ENCODE measurements around the gene SHANK1.
A peak's percentile ranks its signal among the peaks of the same experiment; 100 is the strongest.

The SHANK1 gene

GRCh38 chr19:50679177-50680125 is 40.2 kb downstream of the SHANK1 start:
- DNase-seq = no peak

DNA sequence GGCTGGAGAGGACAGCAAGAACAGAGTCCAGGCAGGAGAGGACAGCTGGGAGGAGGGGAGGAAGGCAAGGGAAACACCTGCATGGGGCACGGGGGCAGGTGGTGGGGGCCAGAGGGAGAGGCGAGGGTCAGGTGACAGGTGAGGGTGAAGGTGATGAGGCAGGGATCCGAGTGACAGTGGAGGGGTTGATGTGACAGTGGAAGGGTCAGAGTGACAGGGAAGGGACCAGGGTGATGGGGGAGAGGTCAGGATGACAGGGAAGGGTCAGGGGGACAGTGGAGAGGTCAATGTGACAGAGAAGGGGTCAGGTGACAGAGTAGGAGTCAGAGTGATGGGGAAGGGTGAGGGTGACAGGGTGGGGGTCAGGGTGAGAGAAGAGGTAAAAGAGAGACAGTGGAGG is 41.3 kb downstream of the SHANK1 start:
- DNase-seq = no peak

- DNase-seq = no peak
Observed at GRCh38 chr19:50677636-50678035, 42.0 kb downstream of the SHANK1 start.

GRCh38 chr19:50676625-50677197 is 42.9 kb downstream of the SHANK1 start:
- no peak for DNase-seq

DNA sequence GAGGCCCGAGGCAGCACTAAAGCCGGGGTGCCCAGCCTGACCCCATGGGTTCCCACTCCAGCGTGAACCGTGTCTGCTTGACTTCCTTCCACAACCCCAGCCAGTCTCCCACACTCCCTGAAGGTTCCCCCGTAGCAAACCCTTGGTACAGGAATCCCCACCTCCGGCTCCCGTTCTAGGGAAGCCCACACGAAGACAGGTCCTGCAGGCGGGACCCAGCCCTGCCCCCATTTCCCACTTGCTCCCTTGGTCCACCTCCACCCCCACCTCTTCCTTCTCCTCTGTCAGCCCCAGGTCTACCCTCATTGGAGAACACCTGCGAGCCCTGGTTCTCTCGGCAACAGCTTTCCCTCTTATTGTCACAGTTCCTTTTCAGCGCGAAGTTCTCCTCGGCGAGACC is 46.5 kb downstream of the SHANK1 start:
- no peak for DNase-seq

GRCh38 chr19:50670102-50670380 is 49.6 kb downstream of the SHANK1 start:
- DNase-seq = no peak

GRCh38 chr19:50669302-50670101 is 50.1 kb downstream of the SHANK1 start:
- no peak for DNase-seq

DNA sequence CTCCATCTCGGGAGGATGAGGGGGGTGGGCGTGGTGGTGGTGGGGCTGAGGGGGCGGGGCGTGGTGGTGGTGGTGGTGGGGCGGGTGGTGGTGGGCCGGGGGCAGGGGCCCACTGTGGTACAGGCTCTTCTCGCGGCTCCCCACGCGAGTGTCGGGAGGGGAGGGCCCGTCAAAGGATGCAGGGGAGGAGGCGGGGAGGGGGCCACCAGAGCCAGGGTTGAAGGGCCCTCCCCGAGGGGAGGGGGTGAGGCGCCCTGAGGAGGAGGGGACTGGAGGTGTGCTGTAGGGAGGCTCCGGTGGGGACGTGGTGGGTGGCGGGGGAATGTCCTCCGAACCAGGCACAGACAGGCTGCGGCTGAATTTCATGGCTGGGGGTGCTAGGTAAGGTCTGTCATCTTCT is 50.7 kb downstream of the SHANK1 start:
- no peak for DNase-seq

DNA sequence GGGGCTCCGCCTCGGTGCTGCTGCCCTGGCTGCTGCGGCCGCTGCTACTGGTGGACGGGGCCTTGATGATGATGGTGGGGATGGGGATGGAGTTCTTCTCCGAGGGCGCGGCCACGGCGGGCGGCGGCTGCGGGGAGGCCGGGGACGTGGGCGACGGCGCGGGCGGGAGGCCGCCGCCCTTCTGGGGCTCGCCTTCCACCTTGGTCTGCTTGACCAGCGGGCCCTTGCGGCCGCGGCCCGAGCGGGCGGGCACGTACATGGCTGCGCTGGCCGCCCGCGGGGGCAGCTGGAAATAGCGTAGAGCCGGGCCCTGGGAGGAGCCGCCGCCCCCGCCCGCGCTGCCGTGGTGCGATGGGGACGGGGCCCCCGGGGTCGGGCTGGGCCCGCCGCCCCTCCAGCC is 51.2 kb downstream of the SHANK1 start:
- DNase-seq = no peak

- DNase-seq = no peak
Observed at GRCh38 chr19:50667759-50668231, 51.8 kb downstream of the SHANK1 start.

- DNase-seq = no peak
Observed at GRCh38 chr19:50667177-50667758, 52.3 kb downstream of the SHANK1 start.

- no peak for DNase-seq
Observed at GRCh38 chr19:50666346-50667176, 53.0 kb downstream of the SHANK1 start.

GRCh38 chr19:50664204-50664603 is 55.4 kb downstream of the SHANK1 start:
- DNase-seq = no peak

DNA sequence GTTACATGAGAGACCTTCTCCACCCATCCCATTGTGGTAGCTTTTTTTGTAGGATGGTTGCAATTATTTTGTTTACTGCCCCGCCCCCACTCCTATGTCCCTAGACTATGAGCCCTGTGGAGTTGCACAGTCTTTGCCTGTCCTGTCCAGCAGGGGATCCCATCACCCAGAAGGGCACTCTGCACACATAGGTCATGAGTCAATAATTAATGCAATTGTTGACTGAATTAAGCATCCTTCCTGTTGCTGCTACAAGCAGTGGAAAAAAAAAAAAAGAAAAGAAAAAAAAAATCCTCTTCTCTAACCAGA is 56.2 kb downstream of the SHANK1 start:
- DNase-seq = no peak

DNA sequence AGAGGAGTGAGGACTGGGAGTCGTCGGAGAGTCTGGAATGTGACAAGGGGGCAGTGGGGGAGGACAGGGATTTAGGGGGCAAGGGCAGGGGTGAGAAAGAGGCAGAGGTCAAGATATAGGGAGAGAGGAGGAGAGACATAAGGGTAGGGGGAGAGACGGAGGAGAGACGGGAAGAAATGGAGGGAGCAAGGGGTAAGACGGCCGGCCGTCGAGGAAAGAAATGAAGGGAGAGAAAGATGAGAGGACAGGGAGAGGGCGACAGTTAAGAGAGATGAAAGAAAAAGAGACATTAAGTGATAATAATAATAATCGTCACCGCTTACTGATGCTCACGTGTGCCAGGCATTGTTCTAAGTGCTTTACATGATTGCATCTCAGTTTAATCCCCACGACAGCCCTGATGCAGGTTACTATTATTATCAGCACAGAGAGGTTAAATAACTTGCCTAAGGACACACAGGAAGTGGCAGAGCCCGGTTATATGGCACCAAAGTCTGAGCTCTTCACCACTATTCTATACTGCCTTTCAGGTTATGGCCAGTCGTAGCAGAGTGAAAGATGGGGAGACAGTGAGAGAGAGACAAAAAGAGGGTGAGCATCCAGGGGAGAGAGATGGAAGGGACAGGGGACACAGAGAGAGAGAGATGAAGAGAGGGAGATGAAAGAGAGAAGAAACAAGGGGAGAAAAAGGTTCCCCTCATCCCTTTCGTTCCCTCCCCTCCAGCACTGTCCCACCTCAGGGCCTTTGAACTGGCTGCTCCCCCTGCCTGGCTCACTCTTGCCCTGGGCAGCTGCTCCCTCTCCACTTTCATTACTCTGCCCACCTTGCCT is 56.7 kb downstream of the SHANK1 start:
- DNase-seq = no peak

DNA sequence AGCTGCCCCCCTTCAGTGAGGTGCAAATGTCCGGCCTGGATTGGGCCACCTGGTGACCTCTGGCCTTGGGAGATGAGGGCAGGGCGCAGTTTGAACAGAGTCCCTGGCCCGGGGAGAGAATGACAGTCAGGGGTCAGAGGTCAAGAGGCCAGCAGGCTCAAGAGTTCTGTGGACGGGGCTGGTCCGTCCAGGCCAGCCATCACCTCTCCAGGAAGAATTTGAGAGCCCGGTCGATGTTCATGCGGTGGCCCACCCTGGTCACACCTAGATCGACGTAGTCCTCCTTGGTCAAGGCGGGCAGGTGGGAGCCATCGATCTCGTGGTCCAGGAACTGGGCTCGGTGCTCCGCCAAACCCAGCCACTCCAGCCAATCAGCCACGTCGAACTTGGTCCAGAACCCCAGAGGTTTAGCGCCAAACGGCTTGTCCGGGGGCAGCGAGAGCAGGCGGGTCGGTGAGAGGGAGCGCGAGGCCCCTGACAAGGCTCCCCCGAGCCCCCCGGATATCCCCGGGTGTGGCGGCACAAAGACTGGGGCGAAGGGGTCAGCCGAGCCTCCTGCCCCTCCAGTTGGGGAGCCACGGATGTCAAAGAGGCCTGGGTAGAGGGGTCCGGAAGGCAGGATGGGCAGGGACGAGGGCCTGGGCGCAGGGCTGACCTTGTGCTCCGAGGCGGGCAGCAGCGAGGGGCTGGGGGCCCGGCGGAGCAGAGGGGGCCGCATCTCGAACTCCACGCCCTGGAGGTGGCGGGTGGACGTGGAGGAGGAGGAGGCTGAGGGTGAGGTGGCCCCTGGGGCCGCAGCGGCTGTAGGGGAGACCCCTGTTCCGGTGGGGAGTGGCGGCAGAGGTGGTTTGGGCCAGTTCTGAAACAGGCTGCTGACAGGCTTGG is 57.6 kb downstream of the SHANK1 start:
- DNase-seq = no peak

DNA sequence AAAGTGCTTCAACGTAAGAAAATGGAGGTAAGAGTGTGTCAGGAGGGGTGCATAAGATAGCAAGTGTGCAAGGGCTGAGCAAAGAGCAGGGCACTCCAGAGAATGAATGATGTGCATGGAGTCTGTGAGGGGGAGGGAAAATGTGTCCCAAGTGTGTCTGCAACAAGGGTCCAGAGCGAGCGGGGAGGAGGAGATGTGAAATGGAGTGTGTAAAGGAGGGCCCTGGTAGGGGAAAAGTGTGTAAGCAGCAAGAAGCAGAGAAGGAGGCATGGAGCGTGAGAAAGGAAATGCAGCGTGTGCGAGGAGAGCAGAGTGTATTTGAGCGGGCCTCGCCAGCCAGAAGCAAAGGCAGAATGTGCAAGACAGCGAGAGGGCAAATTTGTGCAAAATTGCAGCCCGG is 58.6 kb downstream of the SHANK1 start:
- DNase-seq = peak; percentile 13

- no peak for DNase-seq
Observed at GRCh38 chr19:50660088-50660366, 59.6 kb downstream of the SHANK1 start.

GRCh38 chr19:50659318-50660087 is 60.1 kb downstream of the SHANK1 start:
- no peak for DNase-seq
